ENCODE results near the gene BICRA. TPM values are rescaled to one million over a fixed set of nuclear protein-coding genes. Genes with fewer than 3 reads are reported as not detected.

Gene BICRA
- total and polyA plus RNA-seq, 2 of the 8 experiments (the other 6 are each of a cell fraction or from before 2014, with no cell fraction given) = 1.5 to 29.2 TPM

DNA sequence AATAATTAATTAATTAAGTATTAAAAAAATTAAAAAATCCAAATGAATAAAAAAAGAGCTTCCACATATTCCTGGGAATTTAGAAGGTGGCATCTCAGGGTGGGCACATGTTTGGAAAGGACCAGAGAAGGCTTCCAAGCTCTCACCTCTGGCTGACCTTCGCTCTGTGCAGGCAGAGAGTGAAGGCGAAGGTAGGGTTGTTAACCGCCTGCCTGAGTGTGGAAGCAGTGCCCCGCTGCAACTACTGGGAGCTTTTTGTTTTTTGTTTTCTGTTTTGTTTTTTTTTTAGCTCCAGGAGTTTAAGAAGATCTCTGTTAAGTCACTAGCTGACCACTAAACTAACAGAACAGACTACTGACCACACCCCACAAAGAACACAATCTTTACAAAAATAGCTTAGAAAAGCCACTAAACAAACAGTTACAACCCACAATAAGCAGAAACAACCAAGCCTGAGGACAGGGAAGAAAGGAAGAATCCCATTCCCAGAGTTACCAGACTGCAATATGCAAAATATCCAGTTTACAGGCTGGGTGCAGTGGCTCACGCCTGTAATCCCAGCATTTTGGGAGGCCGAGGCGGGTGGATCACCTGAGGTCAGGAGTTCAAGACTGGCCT, 47.4 kb upstream of the BICRA start (continued):
- TF ChIP-seq SP1 (IDR thresholded peaks at IDR 0.05; ENCODE audit: low read depth, low read length) = no peak
- TF ChIP-seq KDM4A (IDR thresholded peaks at IDR 0.05; ENCODE audit: low read depth, low read length, severe bottlenecking) = no peak
- no peak for TF ChIP-seq ASH2L (IDR thresholded peaks at IDR 0.05; ENCODE audit: low read length)
- no peak for TF ChIP-seq ATF3 (IDR thresholded peaks at IDR 0.05; ENCODE audit: insufficient read depth, low read depth, low read length)
- no peak for TF ChIP-seq BCL11A (IDR thresholded peaks at IDR 0.05; ENCODE audit: low read depth in 2 of 2, low read length in 2 of 2)

Data from H1 (cell line).